Measurements from ENCODE around the gene ANKRD30A. TPM values are rescaled to one million over a fixed set of nuclear protein-coding genes. Genes with fewer than 3 reads are reported as not detected.
"Not testable (repeated sequence)": the region's sequence is repeated elsewhere in the genome, so short reads cannot be mapped to it uniquely, and the experiment has no call there.

The ANKRD30A gene
- total RNA-seq, 1 donor from 2014 or later = not detected

- TF ChIP-seq CTCF (IDR thresholded peaks at IDR 0.05; ENCODE audit: borderline replicate concordance) = no peak
- Histone ChIP-seq H3K36me3 (no peaks in the 10 kb centered on the region), H3K27me3 (ENCODE audit: low read depth) (no peaks in the 10 kb centered on the region), H3K4me3 (no peak overlapping the region), H3K4me1 (no peaks in the 10 kb centered on the region), H3K9me3 (replicated peaks) (no peaks in the 10 kb centered on the region), H3K27ac (replicated peaks) (no peak overlapping the region)
- intact Hi-C loops (cut with micrococcal nuclease) = no loop called here
- no peak for DNase-seq
These were observed 114.8 kb downstream of the ANKRD30A start for GRCh38 chr10:37240223-37240622.

- H3K9me3 ChIP-seq (replicated peaks) = no peaks in the 10 kb centered on the region
These were observed 121.2 kb downstream of the ANKRD30A start for GRCh38 chr10:37246637-37247036.

GRCh38 chr10:37255837-37256236 lies 130.4 kb downstream of the ANKRD30A start:
- intact Hi-C loops (cut with micrococcal nuclease); H3K4me3 ChIP-seq; H3K27ac ChIP-seq (replicated peaks); H3K27me3 ChIP-seq (ENCODE audit: low read depth); H3K4me1 ChIP-seq; H3K9me3 ChIP-seq (replicated peaks); H3K36me3 ChIP-seq; DNase-seq: not testable (repeated sequence)

More at GRCh38 chr10:37246637-37247036, 121.2 kb downstream of the ANKRD30A start:
- H3K36me3 ChIP-seq = no peaks in the 10 kb centered on the region
- DNase-seq = no peak
- intact Hi-C loops (cut with micrococcal nuclease) = no loop called here
- H3K27ac ChIP-seq (replicated peaks) = no peak overlapping the region
- no peak overlapping the region for H3K4me3 ChIP-seq
- no peak for TF ChIP-seq CTCF (IDR thresholded peaks at IDR 0.05; ENCODE audit: borderline replicate concordance)
- H3K4me1 ChIP-seq = no peaks in the 10 kb centered on the region
- no peaks in the 10 kb centered on the region for H3K27me3 ChIP-seq (ENCODE audit: low read depth)

GRCh38 chr10:37263304-37263703 lies 137.9 kb downstream of the ANKRD30A start:
- no peak overlapping the region for H3K27ac ChIP-seq (replicated peaks)
- no peak for DNase-seq
- H3K27me3 ChIP-seq (ENCODE audit: low read depth) = no peaks in the 10 kb centered on the region
- intact Hi-C loops (cut with micrococcal nuclease) = no loop called here
- H3K4me3 ChIP-seq = no peak overlapping the region
- no peaks in the 10 kb centered on the region for H3K4me1 ChIP-seq
- H3K36me3 ChIP-seq = no peaks in the 10 kb centered on the region
- TF ChIP-seq CTCF (IDR thresholded peaks at IDR 0.05; ENCODE audit: borderline replicate concordance) = no peak
- no peaks in the 10 kb centered on the region for H3K9me3 ChIP-seq (replicated peaks)

- intact Hi-C loops (cut with micrococcal nuclease) = no loop called here
- Histone ChIP-seq H3K4me3 (no peak overlapping the region), H3K27ac (replicated peaks) (no peak overlapping the region), H3K36me3 (no peaks in the 10 kb centered on the region), H3K4me1 (no peaks in the 10 kb centered on the region), H3K9me3 (replicated peaks) (no peaks in the 10 kb centered on the region), H3K27me3 (ENCODE audit: low read depth) (no peaks in the 10 kb centered on the region)
- TF ChIP-seq CTCF (IDR thresholded peaks at IDR 0.05; ENCODE audit: borderline replicate concordance) = no peak
- no peak for DNase-seq
These were observed 142.9 kb downstream of the ANKRD30A start for GRCh38 chr10:37268266-37268665.

GRCh38 chr10:37269554-37270256 lies 144.3 kb downstream of the ANKRD30A start:
- intact Hi-C loops (cut with micrococcal nuclease) = no loop called here
- no peaks in the 10 kb centered on the region for H3K27me3 ChIP-seq (ENCODE audit: low read depth)
- H3K36me3 ChIP-seq = no peaks in the 10 kb centered on the region
- DNase-seq = no peak
- H3K27ac ChIP-seq (replicated peaks) = no peak overlapping the region
- H3K4me1 ChIP-seq = no peaks in the 10 kb centered on the region
- TF ChIP-seq CTCF (IDR thresholded peaks at IDR 0.05; ENCODE audit: borderline replicate concordance) = no peak
- H3K4me3 ChIP-seq = no peak overlapping the region
- H3K9me3 ChIP-seq (replicated peaks) = peaks cover 5% of the 10 kb centered on the region

Measured in left ventricle myocardium inferior (tissue), 1 donor.